GM12801 (cell line): ENCODE data around the gene SFTPB.

Source experiments
- TF ChIP-seq, protein P1 (sequence below): IDR thresholded peaks from one replicate; pipeline ENCODE4 v1.5.1; 2011; ENCODE audit warnings: control low read depth; ENCODE audit not compliant: insufficient read length; ENCODE audit errors: extremely low read depth

SFTPB gene

GRCh38 chr2:85698184-85698879, 30.3 kb upstream of the SFTPB start:
- TF ChIP-seq, protein P1, sequence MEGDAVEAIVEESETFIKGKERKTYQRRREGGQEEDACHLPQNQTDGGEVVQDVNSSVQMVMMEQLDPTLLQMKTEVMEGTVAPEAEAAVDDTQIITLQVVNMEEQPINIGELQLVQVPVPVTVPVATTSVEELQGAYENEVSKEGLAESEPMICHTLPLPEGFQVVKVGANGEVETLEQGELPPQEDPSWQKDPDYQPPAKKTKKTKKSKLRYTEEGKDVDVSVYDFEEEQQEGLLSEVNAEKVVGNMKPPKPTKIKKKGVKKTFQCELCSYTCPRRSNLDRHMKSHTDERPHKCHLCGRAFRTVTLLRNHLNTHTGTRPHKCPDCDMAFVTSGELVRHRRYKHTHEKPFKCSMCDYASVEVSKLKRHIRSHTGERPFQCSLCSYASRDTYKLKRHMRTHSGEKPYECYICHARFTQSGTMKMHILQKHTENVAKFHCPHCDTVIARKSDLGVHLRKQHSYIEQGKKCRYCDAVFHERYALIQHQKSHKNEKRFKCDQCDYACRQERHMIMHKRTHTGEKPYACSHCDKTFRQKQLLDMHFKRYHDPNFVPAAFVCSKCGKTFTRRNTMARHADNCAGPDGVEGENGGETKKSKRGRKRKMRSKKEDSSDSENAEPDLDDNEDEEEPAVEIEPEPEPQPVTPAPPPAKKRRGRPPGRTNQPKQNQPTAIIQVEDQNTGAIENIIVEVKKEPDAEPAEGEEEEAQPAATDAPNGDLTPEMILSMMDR: no peak

DNA sequence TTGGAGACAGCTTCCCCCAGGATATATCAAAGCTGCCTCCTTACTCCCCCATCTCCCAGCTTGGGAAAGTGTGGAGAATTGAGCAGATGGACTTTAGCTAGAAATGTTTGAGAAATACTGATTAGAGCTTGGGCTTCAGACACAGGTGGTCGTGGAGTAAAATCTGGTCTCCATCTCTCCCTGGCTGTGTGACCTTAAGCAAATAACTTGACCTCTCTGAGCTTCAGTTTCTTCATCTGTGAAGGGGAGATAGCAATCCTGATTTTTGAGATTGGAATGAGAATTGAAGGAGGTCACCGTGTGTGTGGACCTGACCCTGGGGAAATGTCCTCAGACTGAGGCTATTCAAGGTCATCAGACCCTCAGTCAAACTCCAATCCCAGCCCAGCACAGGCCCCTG, 29.7 kb upstream of the SFTPB start:
- TF ChIP-seq, protein P1: no peak

DNA sequence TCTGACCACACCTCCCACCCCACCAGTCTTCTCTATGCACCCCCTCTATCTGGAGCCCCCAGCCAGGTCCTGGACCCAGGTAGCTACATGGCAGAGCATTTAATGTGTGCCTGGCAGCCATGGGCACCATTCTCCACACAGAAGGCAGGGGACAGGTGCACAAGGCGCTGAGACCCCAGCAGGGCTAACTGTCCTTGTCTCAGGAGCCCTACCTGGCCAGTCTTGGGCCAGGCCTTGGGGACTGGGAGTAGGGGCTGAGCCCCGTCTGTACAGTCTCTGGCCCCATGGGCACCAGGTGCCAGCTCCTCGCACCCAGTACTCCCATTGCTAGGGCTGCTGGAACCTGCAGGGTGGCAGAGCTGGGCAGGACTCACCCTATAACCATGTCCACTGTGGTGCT, 29.1 kb upstream of the SFTPB start:
- TF ChIP-seq, protein P1: no peak

GRCh38 chr2:85695691-85696668, 28.0 kb upstream of the SFTPB start:
- TF ChIP-seq, protein P1: no peak

- TF ChIP-seq, protein P1: no peak
Observed at GRCh38 chr2:85695121-85695520, 27.1 kb upstream of the SFTPB start.

DNA sequence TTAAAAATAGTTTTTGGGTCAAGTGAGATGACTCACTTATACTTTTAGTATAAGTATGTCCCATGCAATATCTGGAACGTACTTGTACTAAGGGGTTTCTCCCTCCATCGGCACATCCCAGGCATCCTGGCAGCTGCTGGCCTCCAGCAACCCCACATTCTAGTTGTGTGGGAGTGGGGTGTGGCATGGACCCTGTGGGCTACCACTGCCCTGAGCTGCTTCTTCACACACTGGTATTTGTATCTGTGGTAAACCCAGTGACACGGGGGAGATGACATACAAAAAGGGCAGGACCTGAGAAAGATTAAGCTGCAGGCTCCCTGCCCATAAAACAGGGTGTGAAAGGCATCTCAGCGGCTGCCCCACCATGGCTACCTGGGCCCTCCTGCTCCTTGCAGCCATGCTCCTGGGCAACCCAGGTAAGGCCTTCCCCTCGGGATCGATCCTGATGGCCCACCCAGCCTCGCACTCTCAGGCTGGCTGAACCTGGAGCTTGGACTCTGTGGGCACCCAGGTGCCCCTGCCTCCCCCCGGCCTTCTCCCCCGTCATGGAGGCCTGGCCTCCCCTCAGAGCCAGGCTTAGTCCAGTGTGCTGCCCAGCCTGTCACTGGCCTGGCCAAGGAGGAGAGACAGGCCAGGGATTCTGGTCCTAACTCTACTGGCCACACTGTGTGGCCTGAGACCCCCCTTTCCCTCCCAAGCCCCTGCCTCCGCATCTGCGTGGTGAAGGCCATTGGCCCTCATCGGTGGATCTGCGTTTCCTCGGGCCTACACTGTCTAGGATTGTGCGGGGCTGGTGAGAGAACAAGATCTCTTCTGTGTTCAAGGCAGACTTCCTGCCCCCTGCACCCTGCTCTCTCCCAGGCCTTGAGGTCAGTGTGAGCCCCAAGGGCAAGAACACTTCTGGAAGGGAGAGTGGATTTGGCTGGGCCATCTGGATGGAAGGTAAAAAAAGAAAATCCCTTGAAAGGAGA, 26.3 kb upstream of the SFTPB start, which contains the start of gene GNLY:
Gene GNLY, plus strand, starts transcription at position 307 of the 974 bp plus-strand sequence. Its CDS starts 61 bp downstream, at position 368.
- TF ChIP-seq, protein P1: no peak
